Dedifferentiated amniotic fluid mesenchymal stem cell (primary cell): Measurements from ENCODE around the gene GFI1.

Source experiments
- DNase-seq: peaks from one replicate; pipeline ENCODE4 v3.0.0-alpha.2; 2016; ENCODE audit errors: extremely low spot score

Gene GFI1

GRCh38 chr1:92488416-92488815 lies 1.7 kb upstream of the GFI1 start:
- DNase-seq: no peak

GRCh38 chr1:92487078-92487605 lies 417 bp upstream of the GFI1 start:
- DNase-seq: no peak

- DNase-seq: no peak
Measured at GRCh38 chr1:92485381-92486250, 1.1 kb downstream of the GFI1 start.

- no peak for DNase-seq
Measured at GRCh38 chr1:92484472-92485380, 2.0 kb downstream of the GFI1 start.

- DNase-seq: no peak
Measured at GRCh38 chr1:92483610-92484471, 2.9 kb downstream of the GFI1 start.

- no peak for DNase-seq
Measured at GRCh38 chr1:92482665-92483609, 3.8 kb downstream of the GFI1 start.

GRCh38 chr1:92481971-92482664 lies 4.6 kb downstream of the GFI1 start:
- DNase-seq: no peak

- DNase-seq: no peak
Measured at GRCh38 chr1:92481599-92481925, 5.2 kb downstream of the GFI1 start.

GRCh38 chr1:92480813-92481598 lies 5.7 kb downstream of the GFI1 start:
- no peak for DNase-seq

- DNase-seq: no peak
Measured at GRCh38 chr1:92480200-92480812, 6.4 kb downstream of the GFI1 start.

- DNase-seq: no peak
Measured at GRCh38 chr1:92479587-92479986, 7.1 kb downstream of the GFI1 start.

- DNase-seq: no peak
Measured at GRCh38 chr1:92478393-92478792, 8.3 kb downstream of the GFI1 start.

GRCh38 chr1:92476071-92476631 lies 10.6 kb downstream of the GFI1 start:
- no peak for DNase-seq

- no peak for DNase-seq
Measured at GRCh38 chr1:92475029-92475428, 11.7 kb downstream of the GFI1 start.

- DNase-seq: no peak
Measured at GRCh38 chr1:92473781-92474495, 12.8 kb downstream of the GFI1 start.

- DNase-seq: no peak
Measured at GRCh38 chr1:92470216-92470615, 16.5 kb downstream of the GFI1 start.

- no peak for DNase-seq
Measured at GRCh38 chr1:92466683-92467352, 19.9 kb downstream of the GFI1 start.
